HepG2 (cell line): Measurements from ENCODE around the gene JADE2.

Source experiments
- CTCF ChIP-seq: sonication (generic); formaldehyde crosslinking; IDR thresholded peaks from 2 replicates; pipeline ENCODE4 v1.5.0; 2020; ENCODE audit warnings: mild to moderate bottlenecking, missing genetic modification reagents, moderate library complexity
- FOSL2 ChIP-seq: sonication (generic); formaldehyde crosslinking; IDR thresholded peaks from 2 replicates; pipeline ENCODE4 v1.4.0; 2020; ENCODE audit warnings: missing genetic modification reagents
- RFXAP ChIP-seq: sonication (generic); formaldehyde crosslinking; IDR thresholded peaks from 2 replicates; pipeline ENCODE4 v1.4.0; 2020; ENCODE audit warnings: missing genetic modification reagents, borderline replicate concordance
- TF ChIP-seq, protein P1 (sequence below): sonication (generic); formaldehyde crosslinking; IDR thresholded peaks from 2 replicates; pipeline ENCODE4 v1.4.0; 2020; ENCODE audit warnings: missing genetic modification reagents
- TF ChIP-seq, protein P2 (sequence below): fragments of 450-650 bp; IDR thresholded peaks from 2 replicates; pipeline ENCODE4 v1.6.1; 2016

GRCh38 chr5:134536876-134537275, 11.4 kb downstream of the JADE2 start:
- TF ChIP-seq FOSL2 (CRISPR knock-in tag) (no peak), CTCF (no peak), RFXAP (CRISPR knock-in tag) (no peak)
- TF ChIP-seq, protein P1, sequence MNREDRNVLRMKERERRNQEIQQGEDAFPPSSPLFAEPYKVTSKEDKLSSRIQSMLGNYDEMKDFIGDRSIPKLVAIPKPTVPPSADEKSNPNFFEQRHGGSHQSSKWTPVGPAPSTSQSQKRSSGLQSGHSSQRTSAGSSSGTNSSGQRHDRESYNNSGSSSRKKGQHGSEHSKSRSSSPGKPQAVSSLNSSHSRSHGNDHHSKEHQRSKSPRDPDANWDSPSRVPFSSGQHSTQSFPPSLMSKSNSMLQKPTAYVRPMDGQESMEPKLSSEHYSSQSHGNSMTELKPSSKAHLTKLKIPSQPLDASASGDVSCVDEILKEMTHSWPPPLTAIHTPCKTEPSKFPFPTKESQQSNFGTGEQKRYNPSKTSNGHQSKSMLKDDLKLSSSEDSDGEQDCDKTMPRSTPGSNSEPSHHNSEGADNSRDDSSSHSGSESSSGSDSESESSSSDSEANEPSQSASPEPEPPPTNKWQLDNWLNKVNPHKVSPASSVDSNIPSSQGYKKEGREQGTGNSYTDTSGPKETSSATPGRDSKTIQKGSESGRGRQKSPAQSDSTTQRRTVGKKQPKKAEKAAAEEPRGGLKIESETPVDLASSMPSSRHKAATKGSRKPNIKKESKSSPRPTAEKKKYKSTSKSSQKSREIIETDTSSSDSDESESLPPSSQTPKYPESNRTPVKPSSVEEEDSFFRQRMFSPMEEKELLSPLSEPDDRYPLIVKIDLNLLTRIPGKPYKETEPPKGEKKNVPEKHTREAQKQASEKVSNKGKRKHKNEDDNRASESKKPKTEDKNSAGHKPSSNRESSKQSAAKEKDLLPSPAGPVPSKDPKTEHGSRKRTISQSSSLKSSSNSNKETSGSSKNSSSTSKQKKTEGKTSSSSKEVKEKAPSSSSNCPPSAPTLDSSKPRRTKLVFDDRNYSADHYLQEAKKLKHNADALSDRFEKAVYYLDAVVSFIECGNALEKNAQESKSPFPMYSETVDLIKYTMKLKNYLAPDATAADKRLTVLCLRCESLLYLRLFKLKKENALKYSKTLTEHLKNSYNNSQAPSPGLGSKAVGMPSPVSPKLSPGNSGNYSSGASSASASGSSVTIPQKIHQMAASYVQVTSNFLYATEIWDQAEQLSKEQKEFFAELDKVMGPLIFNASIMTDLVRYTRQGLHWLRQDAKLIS: no peak
- TF ChIP-seq, protein P2, sequence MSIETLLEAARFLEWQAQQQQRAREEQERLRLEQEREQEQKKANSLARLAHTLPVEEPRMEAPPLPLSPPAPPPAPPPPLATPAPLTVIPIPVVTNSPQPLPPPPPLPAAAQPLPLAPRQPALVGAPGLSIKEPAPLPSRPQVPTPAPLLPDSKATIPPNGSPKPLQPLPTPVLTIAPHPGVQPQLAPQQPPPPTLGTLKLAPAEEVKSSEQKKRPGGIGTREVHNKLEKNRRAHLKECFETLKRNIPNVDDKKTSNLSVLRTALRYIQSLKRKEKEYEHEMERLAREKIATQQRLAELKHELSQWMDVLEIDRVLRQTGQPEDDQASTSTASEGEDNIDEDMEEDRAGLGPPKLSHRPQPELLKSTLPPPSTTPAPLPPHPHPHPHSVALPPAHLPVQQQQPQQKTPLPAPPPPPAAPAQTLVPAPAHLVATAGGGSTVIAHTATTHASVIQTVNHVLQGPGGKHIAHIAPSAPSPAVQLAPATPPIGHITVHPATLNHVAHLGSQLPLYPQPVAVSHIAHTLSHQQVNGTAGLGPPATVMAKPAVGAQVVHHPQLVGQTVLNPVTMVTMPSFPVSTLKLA: no peak
